ENCODE data around the gene GPR132. TPM values are rescaled to one million over a fixed set of nuclear protein-coding genes. Genes with fewer than 3 reads are reported as not detected.
A peak's percentile ranks its signal among the peaks of the same experiment; 100 is the strongest.

The GPR132 gene
- total RNA-seq, 1 experiment from 2014 or later, result not detected

GRCh38 chr14:105045710-105046326 is 19.4 kb downstream of the GPR132 start:
- no peak overlapping the region for H3K27ac ChIP-seq
- no peak overlapping the region for H2AFZ ChIP-seq
- H3F3A ChIP-seq (ENCODE audit: insufficient read depth, low read depth), result peaks cover 3% of the 10 kb centered on the region; the same call in 1 of the 2 replicates
- no peaks in the 10 kb centered on the region for H3K9me2 ChIP-seq (ENCODE audit: insufficient read depth)
- TF ChIP-seq, protein P1, sequence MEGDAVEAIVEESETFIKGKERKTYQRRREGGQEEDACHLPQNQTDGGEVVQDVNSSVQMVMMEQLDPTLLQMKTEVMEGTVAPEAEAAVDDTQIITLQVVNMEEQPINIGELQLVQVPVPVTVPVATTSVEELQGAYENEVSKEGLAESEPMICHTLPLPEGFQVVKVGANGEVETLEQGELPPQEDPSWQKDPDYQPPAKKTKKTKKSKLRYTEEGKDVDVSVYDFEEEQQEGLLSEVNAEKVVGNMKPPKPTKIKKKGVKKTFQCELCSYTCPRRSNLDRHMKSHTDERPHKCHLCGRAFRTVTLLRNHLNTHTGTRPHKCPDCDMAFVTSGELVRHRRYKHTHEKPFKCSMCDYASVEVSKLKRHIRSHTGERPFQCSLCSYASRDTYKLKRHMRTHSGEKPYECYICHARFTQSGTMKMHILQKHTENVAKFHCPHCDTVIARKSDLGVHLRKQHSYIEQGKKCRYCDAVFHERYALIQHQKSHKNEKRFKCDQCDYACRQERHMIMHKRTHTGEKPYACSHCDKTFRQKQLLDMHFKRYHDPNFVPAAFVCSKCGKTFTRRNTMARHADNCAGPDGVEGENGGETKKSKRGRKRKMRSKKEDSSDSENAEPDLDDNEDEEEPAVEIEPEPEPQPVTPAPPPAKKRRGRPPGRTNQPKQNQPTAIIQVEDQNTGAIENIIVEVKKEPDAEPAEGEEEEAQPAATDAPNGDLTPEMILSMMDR (conservative IDR thresholded peaks at IDR 0.05), result peak; percentile 98
- TF ChIP-seq EZH2 (IDR thresholded peaks at IDR 0.05; ENCODE audit: low read depth), result no peak
- H4K20me1 ChIP-seq (ENCODE audit: insufficient read depth), result no peaks in the 10 kb centered on the region
- ChIA-PET CTCF (interaction anchor here (0.7 to 1.2 kb wide), 3 partner anchors 47 to 416 kb away, joined by 3 to 11 read pairs (median 9); no protein-coding TSS in a partner anchor), POLR2A (ENCODE audit: unreplicated experiment) (interaction anchor here (0.6 kb wide), 1 partner anchor 69 kb away, joined by 3 read pairs; no protein-coding TSS in a partner anchor)
- no peaks in the 10 kb centered on the region for H3K36me3 ChIP-seq (ENCODE audit: low read depth)
- peak; percentile 56 to 83 for DNase-seq
- H3K4me3 ChIP-seq, result no peak overlapping the region
- H3K79me2 ChIP-seq (ENCODE audit: low read depth), result no peaks in the 10 kb centered on the region
- no peaks in the 10 kb centered on the region for H3K9me3 ChIP-seq (ENCODE audit: insufficient read depth, low read depth)
- peaks cover 9% of the 10 kb centered on the region for H3K4me1 ChIP-seq (replicated peaks; ENCODE audit: insufficient read depth)
- H3K4me2 ChIP-seq, result 0 out of 2 replicates have a peak overlapping the region, but pooled peaks have one; percentile 13
- H3K27me3 ChIP-seq (ENCODE audit: insufficient read depth, low read depth), result no peaks in the 10 kb centered on the region
- intact Hi-C loops (cut with micrococcal nuclease; ENCODE audit: unreplicated experiment), result loop anchor here (1.0 to 5.0 kb wide), 3 partner anchors 70 to 279 kb away; no protein-coding TSS in a partner anchor
- no TSS peak for BruUV-seq (replicated peaks)

DNA sequence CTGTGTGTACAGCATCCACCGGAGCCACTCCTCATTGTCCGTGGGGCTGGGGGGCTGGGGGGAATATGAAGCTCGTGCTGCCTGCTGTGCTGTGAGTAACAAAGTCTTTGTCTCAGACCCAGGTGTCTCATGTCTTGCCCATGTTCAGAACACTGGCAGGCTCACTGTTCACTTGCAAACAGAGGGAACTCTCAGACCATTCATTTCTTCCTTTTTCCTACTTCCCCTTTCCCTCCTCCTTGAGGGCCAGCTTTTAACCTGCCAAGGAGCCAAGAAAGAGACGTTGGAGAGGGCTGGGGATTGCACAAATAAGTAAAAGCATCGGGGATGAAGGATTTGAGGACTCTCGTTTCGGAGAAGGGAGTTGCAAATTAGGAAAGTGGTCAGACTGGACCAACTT is 21.6 kb downstream of the GPR132 start:
- H3K9me2 ChIP-seq (ENCODE audit: insufficient read depth), result no peaks in the 10 kb centered on the region
- H3K27ac ChIP-seq, result no peak overlapping the region
- ChIA-PET POLR2A (ENCODE audit: unreplicated experiment) (no interaction called here), CTCF (interaction anchor here (0.6 kb wide), 1 partner anchor 22 kb away, joined by 3 read pairs; no protein-coding TSS in a partner anchor)
- intact Hi-C loops (cut with micrococcal nuclease; ENCODE audit: unreplicated experiment), result loop anchor here (2.0 kb wide), 1 partner anchor 147 kb away; no protein-coding TSS in a partner anchor
- H3K36me3 ChIP-seq (ENCODE audit: low read depth), result no peaks in the 10 kb centered on the region
- no peaks in the 10 kb centered on the region for H3K9me3 ChIP-seq (ENCODE audit: insufficient read depth, low read depth)
- H3F3A ChIP-seq (ENCODE audit: insufficient read depth, low read depth), result peaks cover 3% of the 10 kb centered on the region; the same call in 1 of the 2 replicates
- TF ChIP-seq, protein P1 (conservative IDR thresholded peaks at IDR 0.05), result no peak
- TF ChIP-seq EZH2 (IDR thresholded peaks at IDR 0.05; ENCODE audit: low read depth), result no peak
- no peaks in the 10 kb centered on the region for H3K27me3 ChIP-seq (ENCODE audit: insufficient read depth, low read depth)
- no peaks in the 10 kb centered on the region for H4K20me1 ChIP-seq (ENCODE audit: insufficient read depth)
- no peak for DNase-seq
- H3K4me1 ChIP-seq (replicated peaks; ENCODE audit: insufficient read depth), result no peaks in the 10 kb centered on the region
- H2AFZ ChIP-seq, result no peak overlapping the region
- no peaks in the 10 kb centered on the region for H3K79me2 ChIP-seq (ENCODE audit: low read depth)
- BruUV-seq (replicated peaks), result no TSS peak
- H3K4me3 ChIP-seq, result no peak overlapping the region
- no peak overlapping the region for H3K4me2 ChIP-seq

- ChIA-PET CTCF (no interaction called here), POLR2A (ENCODE audit: unreplicated experiment) (no interaction called here)
- Histone ChIP-seq H2AFZ (no peak overlapping the region), H3K79me2 (ENCODE audit: low read depth) (no peaks in the 10 kb centered on the region), H3K4me1 (replicated peaks; ENCODE audit: insufficient read depth) (no peaks in the 10 kb centered on the region), H3K9me3 (ENCODE audit: insufficient read depth, low read depth) (no peaks in the 10 kb centered on the region), H3K4me2 (no peak overlapping the region), H3K27ac (no peak overlapping the region), H3F3A (ENCODE audit: insufficient read depth, low read depth) (peaks cover 3% of the 10 kb centered on the region; the same call in 1 of the 2 replicates), H3K36me3 (ENCODE audit: low read depth) (no peaks in the 10 kb centered on the region), H3K4me3 (no peak overlapping the region), H3K27me3 (ENCODE audit: insufficient read depth, low read depth) (no peaks in the 10 kb centered on the region), H4K20me1 (ENCODE audit: insufficient read depth) (no peaks in the 10 kb centered on the region), H3K9me2 (ENCODE audit: insufficient read depth) (no peaks in the 10 kb centered on the region)
- intact Hi-C loops (cut with micrococcal nuclease; ENCODE audit: unreplicated experiment), result no loop called here
- DNase-seq, result no peak
- no TSS peak for BruUV-seq (replicated peaks)
- TF ChIP-seq EZH2 (IDR thresholded peaks at IDR 0.05; ENCODE audit: low read depth), result no peak
- TF ChIP-seq, protein P1 (conservative IDR thresholded peaks at IDR 0.05), result no peak
Observed at GRCh38 chr14:105042813-105043212, 22.4 kb downstream of the GPR132 start.

Measured in PC-9 (cell line).